Skin epidermis (tissue), 12 donors: Measurements from ENCODE around the gene LRP8.

Source experiments
- H3K27ac ChIP-seq, 21 experiments: fragments of 200-600 bp; sonication (generic) in 11 of 21; one replicate each; pipeline ENCODE4 v1.5.0; 2020; ENCODE audit warnings: mild to moderate bottlenecking in 3 of 21, inconsistent platforms in 2 of 21, moderate library complexity in 2 of 21
- H3K4me3 ChIP-seq, 7 experiments: fragments of 200-600 bp; sonication (generic) in 2 of 7; one replicate each; pipeline ENCODE4 v1.5.0; 2020; ENCODE audit warnings: inconsistent platforms in 2 of 7, mild to moderate bottlenecking in 2 of 7, moderate library complexity in 1 of 7

The LRP8 gene

GRCh38 chr1:53341961-53342707, 14.3 kb upstream of the LRP8 start:
- Histone ChIP-seq H3K27ac (no peak overlapping the region), H3K4me3 (no peak overlapping the region)

GRCh38 chr1:53341521-53341895, 13.6 kb upstream of the LRP8 start:
- no peak overlapping the region for H3K4me3 ChIP-seq
- no peak overlapping the region for H3K27ac ChIP-seq

- Histone ChIP-seq H3K27ac (no peak overlapping the region), H3K4me3 (no peak overlapping the region)
These were observed 13.0 kb upstream of the LRP8 start for GRCh38 chr1:53340660-53341520.

GRCh38 chr1:53339736-53340635, 12.1 kb upstream of the LRP8 start:
- no peak overlapping the region for H3K4me3 ChIP-seq
- H3K27ac ChIP-seq: no peak overlapping the region

- H3K27ac ChIP-seq: no peak overlapping the region
- no peak overlapping the region for H3K4me3 ChIP-seq
These were observed 10.6 kb upstream of the LRP8 start for GRCh38 chr1:53338423-53338822.

- no peak overlapping the region for H3K27ac ChIP-seq
- no peak overlapping the region for H3K4me3 ChIP-seq
These were observed 9.6 kb upstream of the LRP8 start for GRCh38 chr1:53337499-53337898.

- H3K27ac ChIP-seq: no peak overlapping the region
- no peak overlapping the region for H3K4me3 ChIP-seq
These were observed 8.3 kb upstream of the LRP8 start for GRCh38 chr1:53336146-53336545.

- Histone ChIP-seq H3K4me3 (no peak overlapping the region), H3K27ac (no peak overlapping the region)
These were observed 7.8 kb upstream of the LRP8 start for GRCh38 chr1:53335661-53336060.

GRCh38 chr1:53334781-53335180, 6.9 kb upstream of the LRP8 start:
- H3K4me3 ChIP-seq: no peak overlapping the region
- H3K27ac ChIP-seq: no peak overlapping the region

GRCh38 chr1:53334312-53334711, 6.4 kb upstream of the LRP8 start:
- Histone ChIP-seq H3K27ac (no peak overlapping the region), H3K4me3 (no peak overlapping the region)

- no peak overlapping the region for H3K27ac ChIP-seq
- H3K4me3 ChIP-seq: no peak overlapping the region
These were observed 5.0 kb upstream of the LRP8 start for GRCh38 chr1:53332833-53333232.

GRCh38 chr1:53332186-53332564, 4.3 kb upstream of the LRP8 start:
- no peak overlapping the region for H3K4me3 ChIP-seq
- H3K27ac ChIP-seq: no peak overlapping the region

GRCh38 chr1:53331446-53332185, 3.7 kb upstream of the LRP8 start:
- Histone ChIP-seq H3K4me3 (no peak overlapping the region), H3K27ac (no peak overlapping the region)

GRCh38 chr1:53330819-53331218, 2.9 kb upstream of the LRP8 start:
- H3K27ac ChIP-seq: no peak overlapping the region
- H3K4me3 ChIP-seq: no peak overlapping the region

- H3K4me3 ChIP-seq: peak overlapping the region; percentile 11 to 73 (median 33)
- H3K27ac ChIP-seq: peak overlapping the region in 5 of 21 experiments; percentile 26 to 66 (median 58)
These were observed 950 bp upstream of the LRP8 start for GRCh38 chr1:53328541-53329499.

- peak overlapping the region; percentile 48 to 79 (median 68) for H3K4me3 ChIP-seq
- H3K27ac ChIP-seq: peak overlapping the region in 17 of 21 experiments; percentile 7 to 78 (median 29)
These were observed 522 bp downstream of the LRP8 start for GRCh38 chr1:53327182-53327913.

- Histone ChIP-seq H3K27ac (peak overlapping the region in 12 of 21 experiments; percentile 19 to 78 (median 61)), H3K4me3 (peak overlapping the region; percentile 48 to 79 (median 68))
These were observed 1.2 kb downstream of the LRP8 start for GRCh38 chr1:53326598-53327181.
